ENCODE results near the gene HOMER2. TPM values are rescaled to one million over a fixed set of nuclear protein-coding genes. Genes with fewer than 3 reads are reported as not detected.

The HOMER2 gene
- total RNA-seq, 1 donor from 2014 or later, result 12.2 TPM

GRCh38 chr15:82978438-82978837 lies 25.9 kb upstream of the HOMER2 start:
- no peaks in the 10 kb centered on the region for H3K27me3 ChIP-seq (ENCODE audit: insufficient read depth, low read length)
- no peak for TF ChIP-seq CTCF (IDR thresholded peaks at IDR 0.05; ENCODE audit: insufficient read depth, low read depth, low read length)
- H3K4me3 ChIP-seq (ENCODE audit: insufficient read depth, low read depth, low read length), result no peak overlapping the region
- H3K36me3 ChIP-seq (ENCODE audit: insufficient read depth, low read length), result no peaks in the 10 kb centered on the region
- no peaks in the 10 kb centered on the region for H3K27me3 Mint-ChIP-seq (ENCODE audit: low read depth, unreplicated experiment)
- no peaks in the 10 kb centered on the region for H3K9me3 Mint-ChIP-seq (ENCODE audit: unreplicated experiment)
- no peak overlapping the region for H3K9ac ChIP-seq (ENCODE audit: low read length)
- H2AFZ ChIP-seq (ENCODE audit: low read depth, low read length), result no peak overlapping the region
- no peak overlapping the region for H3K4me3 Mint-ChIP-seq (ENCODE audit: unreplicated experiment)
- no peak for DNase-seq (ENCODE audit: low read depth)
- no peaks in the 10 kb centered on the region for H4K20me1 ChIP-seq (ENCODE audit: insufficient read depth, low read length)
- H3K79me2 ChIP-seq (ENCODE audit: insufficient read depth, low read length), result no peaks in the 10 kb centered on the region
- no peaks in the 10 kb centered on the region for H3K9me3 ChIP-seq (ENCODE audit: insufficient read depth, low read depth, low read length)
- FAIRE-seq, result no peak
- no peak overlapping the region for H3K27ac Mint-ChIP-seq (ENCODE audit: unreplicated experiment)
- H3K36me3 Mint-ChIP-seq (ENCODE audit: low read depth, unreplicated experiment), result peaks cover 5% of the 10 kb centered on the region
- no peaks in the 10 kb centered on the region for H3K4me1 ChIP-seq (ENCODE audit: insufficient read depth, low read length)
- no peak overlapping the region for H3K27ac ChIP-seq (ENCODE audit: low read depth, low read length)
- no peak overlapping the region for H3K4me2 ChIP-seq (ENCODE audit: low read length)
- H3K4me1 Mint-ChIP-seq (ENCODE audit: low read depth, unreplicated experiment), result no peaks in the 10 kb centered on the region

DNA sequence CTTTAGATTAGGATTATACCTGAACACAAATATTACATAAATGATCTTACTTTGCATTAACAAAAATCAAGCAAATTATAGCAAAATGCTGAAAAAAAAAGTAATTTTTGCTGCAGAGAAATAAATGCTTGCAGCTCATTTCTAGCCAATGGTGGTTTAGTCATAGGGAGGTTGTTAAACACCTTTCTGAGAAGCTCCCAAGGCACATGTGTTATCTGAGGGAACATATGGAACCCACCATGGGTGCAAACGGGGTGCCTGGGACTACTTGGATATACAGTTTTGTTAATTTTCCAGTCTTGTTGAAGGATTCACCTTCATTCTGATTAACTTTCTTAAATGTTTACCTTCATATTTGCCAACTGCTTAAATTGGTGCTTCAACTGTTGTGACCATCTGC lies 24.6 kb upstream of the HOMER2 start:
- Histone ChIP-seq H2AFZ (ENCODE audit: low read depth, low read length) (no peak overlapping the region), H3K36me3 (ENCODE audit: insufficient read depth, low read length) (no peaks in the 10 kb centered on the region), H3K27me3 (ENCODE audit: insufficient read depth, low read length) (no peaks in the 10 kb centered on the region), H3K4me2 (ENCODE audit: low read length) (no peak overlapping the region), H3K79me2 (ENCODE audit: insufficient read depth, low read length) (no peaks in the 10 kb centered on the region), H3K4me1 (ENCODE audit: insufficient read depth, low read length) (no peaks in the 10 kb centered on the region), H3K9ac (ENCODE audit: low read length) (no peak overlapping the region), H3K4me3 (ENCODE audit: insufficient read depth, low read depth, low read length) (no peak overlapping the region), H3K9me3 (ENCODE audit: insufficient read depth, low read depth, low read length) (no peaks in the 10 kb centered on the region), H3K27ac (ENCODE audit: low read depth, low read length) (no peak overlapping the region), H4K20me1 (ENCODE audit: insufficient read depth, low read length) (no peaks in the 10 kb centered on the region)
- FAIRE-seq (no peak), DNase-seq (ENCODE audit: low read depth) (no peak)
- Mint-ChIP-seq H3K27ac (ENCODE audit: unreplicated experiment) (no peak overlapping the region), H3K27me3 (ENCODE audit: low read depth, unreplicated experiment) (no peaks in the 10 kb centered on the region), H3K4me3 (ENCODE audit: unreplicated experiment) (no peak overlapping the region), H3K4me1 (ENCODE audit: low read depth, unreplicated experiment) (peaks cover 4% of the 10 kb centered on the region), H3K9me3 (ENCODE audit: unreplicated experiment) (no peaks in the 10 kb centered on the region), H3K36me3 (ENCODE audit: low read depth, unreplicated experiment) (peaks cover 5% of the 10 kb centered on the region)
- TF ChIP-seq CTCF (IDR thresholded peaks at IDR 0.05; ENCODE audit: insufficient read depth, low read depth, low read length) (no peak), EZH2 (IDR thresholded peaks at IDR 0.05; ENCODE audit: insufficient read depth, low read length) (no peak)

DNA sequence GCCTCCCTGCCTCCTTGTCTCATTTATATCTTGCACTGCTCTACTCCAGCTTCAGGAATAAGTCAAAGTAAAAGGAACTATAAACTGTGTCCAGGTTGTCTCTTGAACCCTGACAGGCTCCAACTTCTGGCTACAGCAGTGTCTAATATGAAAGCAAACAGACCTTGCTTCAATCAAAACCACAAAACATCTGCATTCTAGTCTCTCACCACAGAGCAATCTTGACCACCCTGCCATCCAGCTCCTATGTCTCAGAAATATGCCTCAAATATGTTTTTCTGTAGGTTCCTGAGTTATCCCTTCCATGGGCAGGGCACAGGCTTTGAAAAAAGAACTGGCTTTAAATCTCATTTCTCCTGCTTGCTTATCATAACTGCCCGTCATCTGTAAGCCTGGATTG lies 20.5 kb upstream of the HOMER2 start:
- no peak overlapping the region for H3K9ac ChIP-seq (ENCODE audit: low read length)
- H3K4me3 ChIP-seq (ENCODE audit: insufficient read depth, low read depth, low read length), result no peak overlapping the region
- Mint-ChIP-seq H3K4me3 (ENCODE audit: unreplicated experiment) (no peak overlapping the region), H3K36me3 (ENCODE audit: low read depth, unreplicated experiment) (no peaks in the 10 kb centered on the region), H3K9me3 (ENCODE audit: unreplicated experiment) (no peaks in the 10 kb centered on the region), H3K27ac (ENCODE audit: unreplicated experiment) (no peak overlapping the region), H3K4me1 (ENCODE audit: low read depth, unreplicated experiment) (peaks cover 4% of the 10 kb centered on the region), H3K27me3 (ENCODE audit: low read depth, unreplicated experiment) (no peaks in the 10 kb centered on the region)
- no peak overlapping the region for H3K4me2 ChIP-seq (ENCODE audit: low read length)
- no peaks in the 10 kb centered on the region for H3K9me3 ChIP-seq (ENCODE audit: insufficient read depth, low read depth, low read length)
- H3K27ac ChIP-seq (ENCODE audit: low read depth, low read length), result no peak overlapping the region
- H3K4me1 ChIP-seq (ENCODE audit: insufficient read depth, low read length), result no peaks in the 10 kb centered on the region
- peaks cover 2% of the 10 kb centered on the region for H3K27me3 ChIP-seq (ENCODE audit: insufficient read depth, low read length)
- no peaks in the 10 kb centered on the region for H3K79me2 ChIP-seq (ENCODE audit: insufficient read depth, low read length)
- no peak for FAIRE-seq
- no peaks in the 10 kb centered on the region for H4K20me1 ChIP-seq (ENCODE audit: insufficient read depth, low read length)
- no peaks in the 10 kb centered on the region for H3K36me3 ChIP-seq (ENCODE audit: insufficient read depth, low read length)
- no peak overlapping the region for H2AFZ ChIP-seq (ENCODE audit: low read depth, low read length)
- TF ChIP-seq CTCF (IDR thresholded peaks at IDR 0.05; ENCODE audit: insufficient read depth, low read depth, low read length), result no peak
- no peak for TF ChIP-seq EZH2 (IDR thresholded peaks at IDR 0.05; ENCODE audit: insufficient read depth, low read length)
- DNase-seq (ENCODE audit: low read depth), result no peak
